Measurements from ENCODE around the gene SIN3A.

The SIN3A gene

DNA sequence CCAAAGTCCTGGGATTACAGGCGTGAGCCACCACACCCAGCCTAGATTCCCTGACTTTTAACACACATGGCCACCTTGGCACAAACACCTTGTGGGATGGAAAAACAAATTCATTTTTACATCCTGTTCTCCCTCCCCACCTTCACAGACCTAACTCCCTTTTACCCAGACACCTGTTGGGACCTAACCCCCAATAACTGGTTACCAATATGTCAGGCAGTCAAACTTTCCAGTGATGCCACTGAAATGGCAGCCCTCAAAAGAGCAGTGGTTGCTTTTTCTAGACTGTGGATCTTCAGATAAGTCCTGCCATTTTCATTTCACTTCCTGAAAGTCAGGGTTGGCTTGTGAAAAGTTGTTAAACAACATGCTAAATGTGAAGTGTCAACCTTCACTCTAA is 34.9 kb downstream of the SIN3A start:
- no peak overlapping the region for H3K4me2 ChIP-seq (ENCODE audit: low read length)
- H3K27ac ChIP-seq (ENCODE audit: low read depth, low read length): no peak overlapping the region
- H3K9me3 ChIP-seq (ENCODE audit: control insufficient read depth, insufficient read depth, low read length): no peaks in the 10 kb centered on the region
- TF ChIP-seq CTCF (IDR thresholded peaks at IDR 0.05; ENCODE audit: low read depth, low read length, poor library complexity, severe bottlenecking): no peak
- TF ChIP-seq EZH2phosphoT487 (IDR thresholded peaks at IDR 0.05; ENCODE audit: borderline replicate concordance, low read length): no peak
- H3K9me2 ChIP-seq (replicated peaks; ENCODE audit: control insufficient read depth, low read length): no peaks in the 10 kb centered on the region
- H3K79me2 ChIP-seq (ENCODE audit: control insufficient read depth, low read length): peaks cover 9% of the 10 kb centered on the region
- no peaks in the 10 kb centered on the region for H3K27me3 ChIP-seq (ENCODE audit: control insufficient read depth, low read length)
- no peaks in the 10 kb centered on the region for H3K4me1 ChIP-seq (ENCODE audit: control insufficient read depth, low read length)
- no peaks in the 10 kb centered on the region for H4K20me1 ChIP-seq (ENCODE audit: control insufficient read depth, insufficient read depth, low read depth, low read length)
- no peak overlapping the region for H3K4me3 ChIP-seq (ENCODE audit: low read length)
- H3K36me3 ChIP-seq (ENCODE audit: control insufficient read depth, low read length): peaks cover 66% of the 10 kb centered on the region
- no peaks in the 10 kb centered on the region for H3F3A ChIP-seq (ENCODE audit: control insufficient read depth, insufficient read depth)

DNA sequence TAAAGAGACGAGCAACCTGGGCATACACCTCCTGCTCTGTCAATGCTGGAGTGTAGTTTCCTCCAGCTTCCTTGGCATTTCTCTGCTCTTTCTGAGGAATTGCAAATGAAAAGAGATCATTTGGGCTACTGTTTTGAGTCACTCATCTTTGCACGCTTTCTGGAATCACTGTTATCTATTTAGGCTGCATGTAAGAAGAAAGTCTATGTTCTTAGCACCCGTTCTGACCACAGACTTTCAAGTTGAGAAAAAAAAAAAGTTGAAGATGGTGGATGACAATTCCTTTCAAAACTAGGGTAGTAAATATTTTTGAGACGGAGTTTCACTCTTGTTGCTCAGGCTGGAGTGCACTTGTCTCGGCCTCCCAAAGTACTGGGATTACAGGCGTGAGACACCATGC is 41.3 kb downstream of the SIN3A start:
- Histone ChIP-seq H3K79me2 (ENCODE audit: control insufficient read depth, low read length) (peaks cover 5% of the 10 kb centered on the region; the same call in 1 of the 2 replicates), H3K4me1 (ENCODE audit: control insufficient read depth, low read length) (no peaks in the 10 kb centered on the region), H3K4me2 (ENCODE audit: low read length) (no peak overlapping the region), H3K27ac (ENCODE audit: low read depth, low read length) (no peak overlapping the region), H3K36me3 (ENCODE audit: control insufficient read depth, low read length) (peaks cover 92% of the 10 kb centered on the region), H3K27me3 (ENCODE audit: control insufficient read depth, low read length) (no peaks in the 10 kb centered on the region), H3K9me2 (replicated peaks; ENCODE audit: control insufficient read depth, low read length) (no peaks in the 10 kb centered on the region), H3F3A (ENCODE audit: control insufficient read depth, insufficient read depth) (no peaks in the 10 kb centered on the region), H4K20me1 (ENCODE audit: control insufficient read depth, insufficient read depth, low read depth, low read length) (no peaks in the 10 kb centered on the region), H3K9me3 (ENCODE audit: control insufficient read depth, insufficient read depth, low read length) (no peaks in the 10 kb centered on the region), H3K4me3 (ENCODE audit: low read length) (no peak overlapping the region)
- TF ChIP-seq CTCF (IDR thresholded peaks at IDR 0.05; ENCODE audit: low read depth, low read length, poor library complexity, severe bottlenecking): no peak
- no peak for TF ChIP-seq EZH2phosphoT487 (IDR thresholded peaks at IDR 0.05; ENCODE audit: borderline replicate concordance, low read length)

- TF ChIP-seq EZH2phosphoT487 (IDR thresholded peaks at IDR 0.05; ENCODE audit: borderline replicate concordance, low read length): no peak
- TF ChIP-seq CTCF (IDR thresholded peaks at IDR 0.05; ENCODE audit: low read depth, low read length, poor library complexity, severe bottlenecking): no peak
- Histone ChIP-seq H3K36me3 (ENCODE audit: control insufficient read depth, low read length) (peaks cover 96% of the 10 kb centered on the region), H3K9me3 (ENCODE audit: control insufficient read depth, insufficient read depth, low read length) (no peaks in the 10 kb centered on the region), H3F3A (ENCODE audit: control insufficient read depth, insufficient read depth) (no peaks in the 10 kb centered on the region), H3K4me3 (ENCODE audit: low read length) (no peak overlapping the region), H4K20me1 (ENCODE audit: control insufficient read depth, insufficient read depth, low read depth, low read length) (no peaks in the 10 kb centered on the region), H3K4me1 (ENCODE audit: control insufficient read depth, low read length) (no peaks in the 10 kb centered on the region), H3K79me2 (ENCODE audit: control insufficient read depth, low read length) (peaks cover 5% of the 10 kb centered on the region; the same call in 1 of the 2 replicates), H3K27me3 (ENCODE audit: control insufficient read depth, low read length) (no peaks in the 10 kb centered on the region), H3K4me2 (ENCODE audit: low read length) (no peak overlapping the region), H3K27ac (ENCODE audit: low read depth, low read length) (no peak overlapping the region), H3K9me2 (replicated peaks; ENCODE audit: control insufficient read depth, low read length) (no peaks in the 10 kb centered on the region)
These were observed 44.4 kb downstream of the SIN3A start for GRCh38 chr15:75407083-75407482.
